Endothelial cell of umbilical vein (primary cell): ENCODE measurements around the gene TMEM225B. TPM values are rescaled to one million over a fixed set of nuclear protein-coding genes. Genes with fewer than 3 reads are reported as not detected.

ENCODE experiments used
- BruUV-seq: library from RNA; stranded (reverse); fragments of 400-500 nt; replicated peaks from 2 replicates; lab custom pipeline; 2021; lab: Mats Ljungman, UMichigan
- CTCF ChIA-PET: fragments of 300-600, 350-600 bp; sonication (Branson Sonifier 250); formaldehyde crosslinking; loops from one replicate; lab custom pipeline; 2021; ENCODE audit warnings: antibody characterized with exemption, inconsistent platforms; lab: Charles Lee
- POLR2A ChIA-PET: fragments of 300-600, 350-600 bp; sonication (Branson Sonifier 250); formaldehyde crosslinking; loops from one replicate; lab custom pipeline; 2021; ENCODE audit warnings: antibody characterized with exemption, inconsistent platforms; lab: Charles Lee
- DNase-seq: peaks from one replicate; pipeline ENCODE4 v3.0.0-alpha.2; 2011; ENCODE audit warnings: low read depth, low spot score
- FAIRE-seq: peaks from 2 replicates; lab custom pipeline; 2011; peaks lifted over from hg19 to GRCh38; lab: Jason Lieb, UNC
- H2AFZ ChIP-seq: 2 replicates; pipeline ENCODE4 v1.6.0; 2012; ENCODE audit warnings: low read depth, low read length, control low read depth, inconsistent platforms
- H3K27ac ChIP-seq: 2 replicates; pipeline ENCODE4 v1.5.1; 2011; ENCODE audit warnings: low read depth, mild to moderate bottlenecking, control low read depth, low read length, moderate library complexity; ENCODE audit not compliant: insufficient read depth
- H3K27me3 ChIP-seq, 2 experiments: 2 replicates each; pipeline versions ENCODE4 v1.6.0 to v1.6.1; 2011; ENCODE audit warnings: low read length in 2 of 2, mixed read lengths in 1 of 2; ENCODE audit not compliant: control insufficient read depth in 2 of 2, insufficient read depth in 2 of 2
- H3K36me3 ChIP-seq, 2 experiments: 2 replicates in 1 of 2; 3 replicates in 1 of 2; pipeline ENCODE4 v1.5.1; 2011; ENCODE audit warnings: low read length in 2 of 2, mild to moderate bottlenecking in 1 of 2, moderate library complexity in 1 of 2; ENCODE audit not compliant: control insufficient read depth in 2 of 2, insufficient read depth in 2 of 2; ENCODE audit errors: extremely low read depth in 1 of 2
- H3K4me1 ChIP-seq: 3 replicates; pipeline ENCODE4 v1.5.1; 2011; ENCODE audit warnings: mild to moderate bottlenecking, low read length; ENCODE audit not compliant: control insufficient read depth, insufficient read depth; ENCODE audit errors: extremely low read depth
- H3K4me2 ChIP-seq: 2 replicates; pipeline ENCODE4 v1.6.1; 2011; ENCODE audit warnings: low read length, control low read depth, mixed read lengths; ENCODE audit not compliant: insufficient read depth
- H3K4me3 ChIP-seq, 3 experiments: fragments of 200-600 bp in 1 of 3; sonication (generic), shearing (Covaris generic) in 1 of 3; replicated peaks in 1 of 3; 2 replicates each; pipeline ENCODE4 v1.5.1; 2011 to 2016; ENCODE audit warnings: control low read depth in 3 of 3, low read length in 3 of 3, mild to moderate bottlenecking in 2 of 3, inconsistent platforms in 1 of 3, low read depth in 1 of 3, moderate library complexity in 1 of 3; ENCODE audit not compliant: insufficient read depth in 1 of 3
- H3K79me2 ChIP-seq: 2 replicates; pipeline ENCODE4 v1.6.0; 2012; ENCODE audit warnings: low read length, inconsistent platforms; ENCODE audit not compliant: control insufficient read depth, insufficient read depth
- H3K9ac ChIP-seq: replicated peaks from 2 replicates; pipeline ENCODE3; 2011; ENCODE audit warnings: low read length, control low read depth; ENCODE audit not compliant: insufficient read depth; ENCODE audit errors: extremely low read depth
- H3K9me1 ChIP-seq: replicated peaks from 3 replicates; pipeline ENCODE4 v1.6.0; 2011; ENCODE audit warnings: mild to moderate bottlenecking, low read length; ENCODE audit not compliant: control insufficient read depth, insufficient read depth; ENCODE audit errors: extremely low read depth
- H3K9me3 ChIP-seq: replicated peaks from 2 replicates; pipeline ENCODE4 v1.5.1; 2012; ENCODE audit warnings: low read length, inconsistent platforms; ENCODE audit not compliant: control insufficient read depth, insufficient read depth
- H4K20me1 ChIP-seq: replicated peaks from 2 replicates; pipeline ENCODE3; 2011; ENCODE audit warnings: mild to moderate bottlenecking, low read length; ENCODE audit not compliant: control insufficient read depth, insufficient read depth; ENCODE audit errors: extremely low read depth
- EZH2 ChIP-seq: IDR thresholded peaks from 2 replicates; pipeline ENCODE4 v1.6.1; 2012; ENCODE audit warnings: borderline replicate concordance, low read depth, mild to moderate bottlenecking, moderate library complexity, low read length, inconsistent platforms; ENCODE audit not compliant: severe bottlenecking
- FOS ChIP-seq: IDR thresholded peaks from 2 replicates; pipeline ENCODE4 v1.6.1; 2011; ENCODE audit warnings: mild to moderate bottlenecking, low read length, moderate library complexity, borderline replicate concordance; ENCODE audit not compliant: insufficient read depth
- GATA2 ChIP-seq: IDR thresholded peaks from 2 replicates; pipeline ENCODE4 v1.7.0; 2011; ENCODE audit warnings: low read depth, mild to moderate bottlenecking, moderate library complexity, mixed read lengths, low read length; ENCODE audit not compliant: insufficient read length, insufficient read depth
- JUN ChIP-seq: IDR thresholded peaks from 2 replicates; pipeline ENCODE4 v1.6.1; 2011; ENCODE audit warnings: borderline replicate concordance, low read depth; ENCODE audit not compliant: insufficient read length, insufficient read depth
- MAX ChIP-seq: IDR thresholded peaks from 2 replicates; pipeline ENCODE4 v1.6.1; 2011; ENCODE audit not compliant: insufficient read depth, insufficient read length
- MYC ChIP-seq: IDR thresholded peaks from one replicate; pipeline ENCODE4 v1.6.1; 2011; ENCODE audit warnings: mild to moderate bottlenecking, low read depth, low read length
- POLR2A ChIP-seq: IDR thresholded peaks from 2 replicates; pipeline ENCODE4 v1.6.1; 2012; ENCODE audit warnings: low read depth, mild to moderate bottlenecking, control low read depth, low read length
- POLR2AphosphoS5 ChIP-seq: IDR thresholded peaks from 2 replicates; pipeline ENCODE4 v1.6.1; 2012; ENCODE audit warnings: low read depth, mild to moderate bottlenecking, control low read depth, low read length, moderate library complexity; ENCODE audit not compliant: insufficient read depth
- dilution Hi-C: fragments of 300-500 bp; cut with MboI; formaldehyde crosslinking; loops from one replicate; pipeline ENCODE4 v1.15.0; 2019; ENCODE audit warnings: low sequenced_read_pairs; ENCODE audit not compliant: extremely low pct_ligation_motif_present
- intact Hi-C: fragments of 100-400 bp; cut with micrococcal nuclease; formaldehyde crosslinking; loops from one replicate; pipeline ENCODE4 v1.10.0; 2022
- polyA plus RNA-seq, 4 experiments: library from polyadenylated mRNA; depleted of rRNA in 3 of 4; stranded (reverse) in 3 of 4; unstranded in 1 of 4; fragments of >200 nt; gene quantifications; 2 replicates each; pipeline versions ENCODE4 v1.2.1 to v1.2.3, GENCODE V29; 2011 to 2012; ENCODE audit warnings: missing spikeins in 1 of 4
- total RNA-seq: library from RNA; stranded (reverse); gene quantifications from 2 replicates; pipeline ENCODE4 v1.2.3, GENCODE V29; 2021
- TF ChIP-seq, protein P1 (sequence below), 2 donors: IDR thresholded peaks; 1 replicate in 1 of 2; 2 replicates in 1 of 2; pipeline ENCODE4 v1.5.1; 2011; ENCODE audit warnings: low read length in 2 of 2, mild to moderate bottlenecking in 2 of 2, moderate library complexity in 2 of 2, control low read depth in 1 of 2, inconsistent platforms in 1 of 2, low read depth in 1 of 2; ENCODE audit not compliant: insufficient read depth in 1 of 2; ENCODE audit errors: extremely low read depth in 1 of 2

Gene TMEM225B
- total and polyA plus RNA-seq, 2 donors (not counting 3 experiments of a cell fraction or from before 2014, with no cell fraction given), result 0.29 TPM; not detected in 1

GRCh38 chr7:99623091-99623693 lies 25.1 kb downstream of the TMEM225B start:
- H2AFZ ChIP-seq, result no peak overlapping the region
- no TSS peak for BruUV-seq
- no peaks in the 10 kb centered on the region for H3K4me1 ChIP-seq
- no peak overlapping the region for H3K4me3 ChIP-seq
- no peaks in the 10 kb centered on the region for H3K79me2 ChIP-seq
- peaks cover 24 to 59% of the 10 kb centered on the region in 2 experiments for H3K36me3 ChIP-seq
- H3K9me3 ChIP-seq, result no peaks in the 10 kb centered on the region
- FAIRE-seq, result no peak
- no peaks in the 10 kb centered on the region for H4K20me1 ChIP-seq
- CTCF ChIA-PET, result no interaction called here
- H3K27me3 ChIP-seq, result no peaks in the 10 kb centered on the region
- no peak for TF ChIP-seq MAX
- no peak for TF ChIP-seq POLR2AphosphoS5
- no peak for TF ChIP-seq POLR2A
- no peak for TF ChIP-seq EZH2
- TF ChIP-seq, protein P1, sequence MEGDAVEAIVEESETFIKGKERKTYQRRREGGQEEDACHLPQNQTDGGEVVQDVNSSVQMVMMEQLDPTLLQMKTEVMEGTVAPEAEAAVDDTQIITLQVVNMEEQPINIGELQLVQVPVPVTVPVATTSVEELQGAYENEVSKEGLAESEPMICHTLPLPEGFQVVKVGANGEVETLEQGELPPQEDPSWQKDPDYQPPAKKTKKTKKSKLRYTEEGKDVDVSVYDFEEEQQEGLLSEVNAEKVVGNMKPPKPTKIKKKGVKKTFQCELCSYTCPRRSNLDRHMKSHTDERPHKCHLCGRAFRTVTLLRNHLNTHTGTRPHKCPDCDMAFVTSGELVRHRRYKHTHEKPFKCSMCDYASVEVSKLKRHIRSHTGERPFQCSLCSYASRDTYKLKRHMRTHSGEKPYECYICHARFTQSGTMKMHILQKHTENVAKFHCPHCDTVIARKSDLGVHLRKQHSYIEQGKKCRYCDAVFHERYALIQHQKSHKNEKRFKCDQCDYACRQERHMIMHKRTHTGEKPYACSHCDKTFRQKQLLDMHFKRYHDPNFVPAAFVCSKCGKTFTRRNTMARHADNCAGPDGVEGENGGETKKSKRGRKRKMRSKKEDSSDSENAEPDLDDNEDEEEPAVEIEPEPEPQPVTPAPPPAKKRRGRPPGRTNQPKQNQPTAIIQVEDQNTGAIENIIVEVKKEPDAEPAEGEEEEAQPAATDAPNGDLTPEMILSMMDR (IDR thresholded peaks at IDR 0.05; ENCODE audit: extremely low read depth in 1 of 2, insufficient read depth in 1 of 2, low read depth in 1 of 2, low read length in 2 of 2), result no peak
- TF ChIP-seq FOS, result no peak
- no peak for TF ChIP-seq GATA2
- no peak for TF ChIP-seq MYC
- no peak for TF ChIP-seq JUN
- DNase-seq, result no peak
- dilution Hi-C loops, result no loop called here
- no peaks in the 10 kb centered on the region for H3K9me1 ChIP-seq
- intact Hi-C loops, result no loop called here
- POLR2A ChIA-PET, result no interaction called here
- no peak overlapping the region for H3K9ac ChIP-seq
- H3K4me2 ChIP-seq, result no peak overlapping the region
- no peak overlapping the region for H3K27ac ChIP-seq
